Uterus (tissue), 2 donors: ENCODE measurements around the gene TNRC18.

Source experiments
- CTCF ChIP-seq, 4 experiments: fragments of 200-600 bp in 2 of 4; fragments of 450-650 bp in 2 of 4; sonication (generic) in 2 of 4; IDR thresholded peaks; one replicate each; pipeline ENCODE4 v1.5.1; 2016 to 2019; ENCODE audit warnings: antibody characterized with exemption in 4 of 4, mild to moderate bottlenecking in 2 of 4, moderate library complexity in 1 of 4
- POLR2A ChIP-seq, 2 donors: fragments of 450-650 bp; IDR thresholded peaks; one replicate each; pipeline ENCODE4 v1.6.1; 2016; ENCODE audit warnings: antibody characterized with exemption in 2 of 2, mild to moderate bottlenecking in 1 of 2, moderate library complexity in 1 of 2

- TF ChIP-seq POLR2A (IDR thresholded peaks at IDR 0.05) = no peak
- TF ChIP-seq CTCF (IDR thresholded peaks at IDR 0.05) = no peak
Measured at GRCh38 chr7:5397736-5398135, 25.9 kb downstream of the TNRC18 start.
